GM12878 (cell line): Measurements from ENCODE around the gene ZNF525. TPM values are rescaled to one million over a fixed set of nuclear protein-coding genes. Genes with fewer than 3 reads are reported as not detected.

Experiments used
- ATAC-seq: fragments of 200-7000 bp; cut with Tn5 transposase; 3 replicates; pipeline ENCODE4 v1.9.1; 2020; ENCODE audit warnings: mild to moderate bottlenecking, moderate library complexity
- BruUV-seq: library from RNA; stranded (reverse); fragments of 400-500 nt; replicated peaks from 2 replicates; lab custom pipeline; 2021; lab: Mats Ljungman, UMichigan
- CTCF ChIA-PET: fragments of 300-600 bp; sonication (Branson Sonifier 250); formaldehyde crosslinking; extraction: SDS; loops from one replicate; lab custom pipeline; 2021; ENCODE audit warnings: inconsistent platforms; lab: Yijun Ruan, JAX
- POLR2A ChIA-PET: fragments of 350-600 bp; formaldehyde crosslinking; extraction: SDS; loops from one replicate; lab custom pipeline; 2021; ENCODE audit warnings: inconsistent platforms; lab: Charles Lee
- RAD21 ChIA-PET: fragments of 300-600 bp; sonication (Branson Sonifier 250); formaldehyde crosslinking; loops from one replicate; lab custom pipeline; 2023; ENCODE audit warnings: antibody characterized with exemption; ENCODE audit not compliant: unreplicated experiment; lab: Charles Lee
- SMC1A ChIA-PET: fragments of 300-600 bp; sonication (Branson Sonifier 250); formaldehyde crosslinking; loops from one replicate; lab custom pipeline; 2023; ENCODE audit not compliant: unreplicated experiment, uncharacterized antibody; lab: Charles Lee
- DNase-seq: peaks from one replicate; pipeline ENCODE4 v3.0.0-alpha.2; 2011; ENCODE audit warnings: low read depth, low spot score
- FAIRE-seq: peaks from 3 replicates; lab custom pipeline; 2011; peaks lifted over from hg19 to GRCh38; lab: Jason Lieb, UNC
- H2AFZ ChIP-seq: 2 replicates; pipeline ENCODE4 v1.6.0; 2011; ENCODE audit warnings: low read depth, low read length, control low read depth; ENCODE audit not compliant: control insufficient read depth
- H3K27ac ChIP-seq: 2 replicates; pipeline ENCODE4 v1.5.1; 2011; ENCODE audit warnings: control low read depth; ENCODE audit not compliant: control insufficient read depth, insufficient read depth
- H3K27me3 ChIP-seq, 2 experiments: replicated peaks in 1 of 2; 2 replicates each; pipeline versions ENCODE4 v1.6.0 to v1.6.1; 2011; ENCODE audit warnings: low read length in 1 of 2; ENCODE audit not compliant: control insufficient read depth in 2 of 2, insufficient read depth in 2 of 2
- H3K36me3 ChIP-seq, 2 experiments: 2 replicates each; pipeline ENCODE4 v1.5.1; 2011; ENCODE audit warnings: low read length in 1 of 2; ENCODE audit not compliant: control insufficient read depth in 2 of 2, insufficient read depth in 2 of 2
- H3K4me1 ChIP-seq: 2 replicates; pipeline ENCODE4 v1.6.1; 2011; ENCODE audit warnings: mild to moderate bottlenecking, low read length, moderate library complexity, mixed read lengths; ENCODE audit not compliant: control insufficient read depth, insufficient read depth
- H3K4me2 ChIP-seq: 2 replicates; pipeline ENCODE4 v1.6.0; 2011; ENCODE audit warnings: control low read depth; ENCODE audit not compliant: control insufficient read depth, insufficient read depth
- H3K4me3 ChIP-seq: fragments of 200-600 bp; sonication (generic); 2 replicates; pipeline ENCODE4 v1.5.1; 2016
- H3K79me2 ChIP-seq: 2 replicates; pipeline ENCODE4 v1.6.0; 2011; ENCODE audit warnings: low read length; ENCODE audit not compliant: control insufficient read depth, insufficient read depth
- H3K9ac ChIP-seq: 2 replicates; pipeline ENCODE4 v1.8.0; 2011; ENCODE audit warnings: low read length, control low read depth, mixed read lengths; ENCODE audit not compliant: control insufficient read depth, insufficient read depth
- H3K9me3 ChIP-seq: replicated peaks from 3 replicates; pipeline ENCODE4 v1.5.1; 2011; ENCODE audit warnings: mild to moderate bottlenecking, low read length; ENCODE audit not compliant: control insufficient read depth, insufficient read depth
- H4K20me1 ChIP-seq: 2 replicates; pipeline ENCODE4 v1.6.0; 2011; ENCODE audit not compliant: control insufficient read depth, insufficient read depth
- CHD4 ChIP-seq: fragments of 200-600 bp; sonication (generic); IDR thresholded peaks from 2 replicates; pipeline ENCODE4 v1.6.1; 2016; ENCODE audit warnings: mild to moderate bottlenecking
- ESRRA ChIP-seq: IDR thresholded peaks from 2 replicates; pipeline ENCODE4 v1.6.1; 2012; ENCODE audit warnings: mild to moderate bottlenecking, low read length, improper control_type of control experiment
- HDAC2 ChIP-seq: fragments of 200-600 bp; sonication (generic); IDR thresholded peaks from 2 replicates; pipeline ENCODE4 v1.6.1; 2017
- IKZF1 ChIP-seq: fragments of 450-650 bp; conservative IDR thresholded peaks from 2 replicates; pipeline ENCODE4 v1.6.1; 2017; ENCODE audit warnings: antibody characterized with exemption, mild to moderate bottlenecking
- LARP7 ChIP-seq: fragments of 450-650 bp; IDR thresholded peaks from 2 replicates; pipeline ENCODE4 v1.6.1; 2017; ENCODE audit warnings: mild to moderate bottlenecking
- MTA3 ChIP-seq: IDR thresholded peaks from 2 replicates; pipeline ENCODE4 v1.6.1; 2012; ENCODE audit warnings: low read length, inconsistent platforms, borderline replicate concordance
- RB1 ChIP-seq: fragments of 450-650 bp; formaldehyde crosslinking; IDR thresholded peaks from 2 replicates; pipeline ENCODE4 v1.6.1; 2017; ENCODE audit warnings: mild to moderate bottlenecking, borderline replicate concordance
- SIX5 ChIP-seq: IDR thresholded peaks from 2 replicates; pipeline ENCODE4 v1.6.1; 2011; ENCODE audit warnings: mild to moderate bottlenecking, low read depth, low read length, moderate library complexity; ENCODE audit not compliant: severe bottlenecking
- SMC3 ChIP-seq: IDR thresholded peaks from 2 replicates; pipeline ENCODE4 v1.6.1; 2011; ENCODE audit warnings: low read length, improper control_type of control experiment, borderline replicate concordance
- YY1 ChIP-seq: IDR thresholded peaks from 2 replicates; pipeline ENCODE4 v1.6.1; 2011; ENCODE audit warnings: low read depth, mild to moderate bottlenecking, low read length
- ZNF207 ChIP-seq: fragments of 450-650 bp; IDR thresholded peaks from 2 replicates; pipeline ENCODE4 v1.6.1; 2014; ENCODE audit warnings: antibody characterized with exemption, mild to moderate bottlenecking, borderline replicate concordance
- ZZZ3 ChIP-seq: IDR thresholded peaks from 2 replicates; pipeline ENCODE4 v1.6.1; 2011; ENCODE audit warnings: low read depth; ENCODE audit not compliant: control insufficient read depth, insufficient read length
- WGBS: methylation state at CpG from one replicate; pipeline ENCODE4 v1.1.6; 2016; ENCODE audit warnings: low lambda C conversion rate; ENCODE audit not compliant: insufficient replicate concordance, insufficient coverage; ENCODE audit errors: missing lambda C conversion rate; 5-methylcytosine and 5-hydroxymethylcytosine counted together
- in situ Hi-C: fragments of 300-500 bp; cut with MboI; formaldehyde crosslinking; loops from 9 replicates; pipeline ENCODE4 v1.14.3; 2018; ENCODE audit warnings: mixed read lengths
- intact Hi-C: fragments of 100-400 bp; cut with micrococcal nuclease; formaldehyde crosslinking; loops from one replicate; pipeline ENCODE4 v1.14.2; 2022; ENCODE audit not compliant: unreplicated experiment
- polyA plus RNA-seq, 11 experiments: library from polyadenylated mRNA; depleted of rRNA in 4 of 11; unstranded in 6 of 11; stranded (reverse) in 5 of 11; fragments of >200 nt; fragmentation: Nextera tagmentation in 4 of 11; fragmentation: Illumina TruSeq in 1 of 11; extraction: Ambion mirVana in 4 of 11; extraction: Trizol in 1 of 11; gene quantifications; 1 replicate in 1 of 11; 2 replicates in 10 of 11; pipeline versions ENCODE4 v1.2.1 to v1.2.3, GENCODE V29; 2011 to 2016; ENCODE audit warnings: inconsistent platforms in 2 of 11, missing spikeins in 2 of 11, low read depth in 1 of 11
- total RNA-seq, 4 experiments: library from RNA; depleted of rRNA in 3 of 4; stranded (reverse); fragments of >200 nt in 3 of 4; fragmentation: Illumina TruSeq in 1 of 4; extraction: Trizol in 1 of 4; gene quantifications; 2 replicates each; pipeline versions ENCODE4 v1.2.1 to v1.2.3, GENCODE V29; 2013 to 2021
- TF ChIP-seq, protein P1 (sequence below): fragments of 150-350 bp; IDR thresholded peaks from 2 replicates; pipeline ENCODE4 v1.6.1; 2014; ENCODE audit warnings: mild to moderate bottlenecking, low read depth, low read length
- TF ChIP-seq, protein P2 (sequence below): fragments of 150-350 bp; IDR thresholded peaks from 2 replicates; pipeline ENCODE4 v1.6.1; 2016; ENCODE audit warnings: low read depth, low read length

The ZNF525 gene
- total and polyA plus RNA-seq, 10 of the 15 experiments (the other 5 are each of a cell fraction or from before 2014, with no cell fraction given), result 3.0 to 25.8 (median 9.4) TPM

DNA sequence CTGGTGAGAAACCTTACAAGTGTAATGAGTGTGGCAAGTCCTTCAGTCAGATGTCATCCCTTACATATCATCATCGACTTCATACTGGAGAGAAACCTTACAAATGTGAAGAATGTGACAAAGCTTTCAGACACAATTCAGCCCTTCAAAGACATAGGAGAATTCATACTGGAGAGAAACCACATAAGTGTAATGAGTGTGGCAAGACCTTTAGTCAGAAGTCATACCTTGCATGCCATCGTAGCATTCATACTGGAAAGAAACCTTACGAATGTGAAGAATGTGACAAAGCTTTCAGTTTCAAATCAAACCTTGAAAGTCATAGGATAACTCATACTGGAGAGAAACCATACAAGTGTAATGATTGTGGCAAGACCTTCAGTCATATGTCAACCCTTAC, 15.9 kb downstream of the ZNF525 start:
- H3K9me3 ChIP-seq, result peaks cover 33% of the 10 kb centered on the region
- no peak overlapping the region for H2AFZ ChIP-seq
- 98% methylated on average over 3 of the region's 3 CpGs for WGBS
- CTCF ChIA-PET, result no interaction called here
- no peak for TF ChIP-seq ZZZ3
- TF ChIP-seq SMC3, result no peak
- no peak for TF ChIP-seq CHD4
- no peak overlapping the region for H3K9ac ChIP-seq
- no peak overlapping the region for H3K4me3 ChIP-seq
- in situ Hi-C loops (no loop called here), intact Hi-C loops (no loop called here)
- no peak for FAIRE-seq
- H3K27me3 ChIP-seq, result no peaks in the 10 kb centered on the region
- no peak for DNase-seq
- SMC1A ChIA-PET, result interaction anchor here (1.0 kb wide), 1 partner anchor 43 kb away, joined by 3 read pairs; no protein-coding TSS in a partner anchor
- POLR2A ChIA-PET, result no interaction called here
- no TSS peak for BruUV-seq
- no peaks in the 10 kb centered on the region for H3K4me1 ChIP-seq
- RAD21 ChIA-PET, result no interaction called here
- H3K4me2 ChIP-seq, result no peak overlapping the region
- H3K79me2 ChIP-seq, result no peaks in the 10 kb centered on the region
- H4K20me1 ChIP-seq, result no peaks in the 10 kb centered on the region
- no peak for ATAC-seq
- H3K36me3 ChIP-seq, result peaks cover 0 to 15% of the 10 kb centered on the region in 2 experiments; a peak in 1 of 4 replicates
- H3K27ac ChIP-seq, result no peak overlapping the region

DNA sequence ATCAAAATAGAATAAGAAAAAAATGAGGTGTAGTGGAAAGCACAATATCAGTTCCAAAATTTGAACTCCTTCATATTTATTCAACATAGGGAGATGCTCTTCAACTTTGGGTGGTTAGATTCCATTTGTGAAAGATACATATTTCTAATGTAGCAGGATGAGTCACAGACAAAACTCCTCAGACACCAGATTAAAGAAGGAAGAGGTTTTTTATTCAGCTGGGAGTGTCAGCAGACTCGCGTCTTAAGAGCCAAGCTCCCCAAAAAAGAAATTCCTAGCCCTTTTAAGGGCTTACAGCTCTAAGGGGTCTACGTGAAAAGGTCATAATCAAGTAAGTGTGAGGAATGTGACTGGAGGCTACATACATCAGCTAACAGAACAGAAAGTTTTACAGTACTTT, 22.7 kb downstream of the ZNF525 start:
- no peaks in the 10 kb centered on the region for H4K20me1 ChIP-seq
- H3K9ac ChIP-seq, result no peak overlapping the region
- intact Hi-C loops (no loop called here), in situ Hi-C loops (no loop called here)
- H2AFZ ChIP-seq, result no peak overlapping the region
- SMC1A ChIA-PET, result interaction anchor here (0.7 kb wide), 1 partner anchor 38 kb away, joined by 3 read pairs; no protein-coding TSS in a partner anchor
- BruUV-seq, result no TSS peak
- FAIRE-seq, result no peak
- H3K27ac ChIP-seq, result no peak overlapping the region
- CTCF ChIA-PET, result no interaction called here
- TF ChIP-seq SIX5, result no peak
- TF ChIP-seq, protein P1, sequence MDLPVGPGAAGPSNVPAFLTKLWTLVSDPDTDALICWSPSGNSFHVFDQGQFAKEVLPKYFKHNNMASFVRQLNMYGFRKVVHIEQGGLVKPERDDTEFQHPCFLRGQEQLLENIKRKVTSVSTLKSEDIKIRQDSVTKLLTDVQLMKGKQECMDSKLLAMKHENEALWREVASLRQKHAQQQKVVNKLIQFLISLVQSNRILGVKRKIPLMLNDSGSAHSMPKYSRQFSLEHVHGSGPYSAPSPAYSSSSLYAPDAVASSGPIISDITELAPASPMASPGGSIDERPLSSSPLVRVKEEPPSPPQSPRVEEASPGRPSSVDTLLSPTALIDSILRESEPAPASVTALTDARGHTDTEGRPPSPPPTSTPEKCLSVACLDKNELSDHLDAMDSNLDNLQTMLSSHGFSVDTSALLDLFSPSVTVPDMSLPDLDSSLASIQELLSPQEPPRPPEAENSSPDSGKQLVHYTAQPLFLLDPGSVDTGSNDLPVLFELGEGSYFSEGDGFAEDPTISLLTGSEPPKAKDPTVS, result no peak
- no peak for TF ChIP-seq YY1
- TF ChIP-seq MTA3, result no peak
- no peak for TF ChIP-seq IKZF1
- no peak for TF ChIP-seq RB1
- no peak for TF ChIP-seq ZNF207
- no peak for TF ChIP-seq HDAC2
- no peak for TF ChIP-seq LARP7
- no peak for TF ChIP-seq ESRRA
- TF ChIP-seq, protein P2, sequence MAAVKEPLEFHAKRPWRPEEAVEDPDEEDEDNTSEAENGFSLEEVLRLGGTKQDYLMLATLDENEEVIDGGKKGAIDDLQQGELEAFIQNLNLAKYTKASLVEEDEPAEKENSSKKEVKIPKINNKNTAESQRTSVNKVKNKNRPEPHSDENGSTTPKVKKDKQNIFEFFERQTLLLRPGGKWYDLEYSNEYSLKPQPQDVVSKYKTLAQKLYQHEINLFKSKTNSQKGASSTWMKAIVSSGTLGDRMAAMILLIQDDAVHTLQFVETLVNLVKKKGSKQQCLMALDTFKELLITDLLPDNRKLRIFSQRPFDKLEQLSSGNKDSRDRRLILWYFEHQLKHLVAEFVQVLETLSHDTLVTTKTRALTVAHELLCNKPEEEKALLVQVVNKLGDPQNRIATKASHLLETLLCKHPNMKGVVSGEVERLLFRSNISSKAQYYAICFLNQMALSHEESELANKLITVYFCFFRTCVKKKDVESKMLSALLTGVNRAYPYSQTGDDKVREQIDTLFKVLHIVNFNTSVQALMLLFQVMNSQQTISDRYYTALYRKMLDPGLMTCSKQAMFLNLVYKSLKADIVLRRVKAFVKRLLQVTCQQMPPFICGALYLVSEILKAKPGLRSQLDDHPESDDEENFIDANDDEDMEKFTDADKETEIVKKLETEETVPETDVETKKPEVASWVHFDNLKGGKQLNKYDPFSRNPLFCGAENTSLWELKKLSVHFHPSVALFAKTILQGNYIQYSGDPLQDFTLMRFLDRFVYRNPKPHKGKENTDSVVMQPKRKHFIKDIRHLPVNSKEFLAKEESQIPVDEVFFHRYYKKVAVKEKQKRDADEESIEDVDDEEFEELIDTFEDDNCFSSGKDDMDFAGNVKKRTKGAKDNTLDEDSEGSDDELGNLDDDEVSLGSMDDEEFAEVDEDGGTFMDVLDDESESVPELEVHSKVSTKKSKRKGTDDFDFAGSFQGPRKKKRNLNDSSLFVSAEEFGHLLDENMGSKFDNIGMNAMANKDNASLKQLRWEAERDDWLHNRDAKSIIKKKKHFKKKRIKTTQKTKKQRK, result no peak
- H3K27me3 ChIP-seq, result no peaks in the 10 kb centered on the region
- ATAC-seq, result no peak
- no peaks in the 10 kb centered on the region for H3K36me3 ChIP-seq
- POLR2A ChIA-PET, result no interaction called here
- no peaks in the 10 kb centered on the region for H3K4me1 ChIP-seq
- H3K9me3 ChIP-seq, result peaks cover 5% of the 10 kb centered on the region
- RAD21 ChIA-PET, result no interaction called here
- no peak overlapping the region for H3K4me3 ChIP-seq
- no peak for DNase-seq
- no peaks in the 10 kb centered on the region for H3K79me2 ChIP-seq
- H3K4me2 ChIP-seq, result no peak overlapping the region
- 98% methylated on average over 3 of the region's 3 CpGs for WGBS
